HCT116 (cell line): ENCODE measurements around the gene CDKN1C. TPM values are rescaled to one million over a fixed set of nuclear protein-coding genes. Genes with fewer than 3 reads are reported as not detected.

Source experiments
- ATAC-seq: fragments of 200-7000 bp; cut with Tn5 transposase; 2 replicates; pipeline ENCODE4 v1.9.1; 2020; ENCODE audit warnings: mild to moderate bottlenecking, moderate library complexity
- BruUV-seq: library from RNA; stranded (reverse); fragments of 400-500 nt; replicated peaks from 2 replicates; lab custom pipeline; 2021; lab: Mats Ljungman, UMichigan
- CTCF ChIA-PET: fragments of 300-600 bp; sonication (Branson Sonifier 250); formaldehyde crosslinking; loops from one replicate; lab custom pipeline; 2021; ENCODE audit warnings: antibody characterized with exemption; lab: Charles Lee
- POLR2A ChIA-PET: fragments of 300-600, 350-600 bp; sonication (Branson Sonifier 250); formaldehyde crosslinking; loops from one replicate; lab custom pipeline; 2021; ENCODE audit warnings: antibody characterized with exemption; lab: Charles Lee
- RAD21 ChIA-PET, 2 experiments: fragments of 300-600 bp; sonication (Branson Sonifier 250); formaldehyde crosslinking; loops; one replicate each; lab custom pipeline; 2023; ENCODE audit warnings: low total read pairs in 2 of 2; ENCODE audit not compliant: uncharacterized antibody in 2 of 2, unreplicated experiment in 2 of 2, low non-redundant PET in 1 of 2; lab: Charles Lee
- DNase-seq: peaks from one replicate; pipeline ENCODE4 v3.0.0-alpha.2; 2010; ENCODE audit warnings: low read depth, low spot score
- H2AFZ ChIP-seq: fragments of 200-600 bp; shearing (Covaris generic), sonication (generic); 2 replicates; pipeline ENCODE4 v1.6.1; 2017; ENCODE audit warnings: low read depth, mixed run types, mixed read lengths, antibody characterized with exemption, low read length; ENCODE audit not compliant: poor library complexity, severe bottlenecking
- H3K27ac ChIP-seq: 2 replicates; pipeline ENCODE4 v1.5.1; 2012; ENCODE audit warnings: low read depth, low read length
- H3K27me3 ChIP-seq: fragments of 200-600 bp; sonication (generic); 2 replicates; pipeline ENCODE4 v1.6.1; 2016; ENCODE audit warnings: mixed run types, low read length, mixed read lengths; ENCODE audit not compliant: insufficient read depth
- H3K36me3 ChIP-seq, 2 experiments: fragments of 200-500 bp in 1 of 2; fragments of 200-600 bp in 1 of 2; sonication (Bioruptor generic) in 1 of 2; sonication (generic) in 1 of 2; 2 replicates each; pipeline versions ENCODE4 v1.5.1 to v1.6.1; 2014 to 2016; ENCODE audit warnings: low read length in 2 of 2, inconsistent platforms in 1 of 2, mixed read lengths in 1 of 2, mixed run types in 1 of 2; ENCODE audit not compliant: insufficient read depth in 2 of 2, control insufficient read depth in 1 of 2
- H3K4me1 ChIP-seq, 2 experiments: fragments of 200-600 bp in 1 of 2; sonication (generic) in 1 of 2; 2 replicates each; pipeline versions ENCODE4 v1.5.1 to v1.6.1; 2012 to 2017; ENCODE audit warnings: low read length in 2 of 2, inconsistent platforms in 1 of 2, mild to moderate bottlenecking in 1 of 2, mixed read lengths in 1 of 2, mixed run types in 1 of 2, moderate library complexity in 1 of 2; ENCODE audit not compliant: insufficient read depth in 2 of 2, control insufficient read depth in 1 of 2
- H3K4me2 ChIP-seq: fragments of 200-600 bp; sonication (generic); 2 replicates; pipeline ENCODE4 v1.6.1; 2017; ENCODE audit warnings: mixed run types, low read length, mixed read lengths
- H3K4me3 ChIP-seq, 2 experiments: fragments of 200-600 bp in 1 of 2; sonication (generic) in 1 of 2; replicated peaks in 1 of 2; 2 replicates each; pipeline ENCODE4 v1.5.1; 2011 to 2016; ENCODE audit warnings: low read length in 2 of 2, control low read depth in 1 of 2, low read depth in 1 of 2, mild to moderate bottlenecking in 1 of 2, mixed read lengths in 1 of 2, mixed run types in 1 of 2
- H3K79me2 ChIP-seq: fragments of 200-600 bp; sonication (generic); 2 replicates; pipeline ENCODE4 v1.6.1; 2017; ENCODE audit warnings: mild to moderate bottlenecking, mixed run types, low read length, moderate library complexity, mixed read lengths; ENCODE audit not compliant: insufficient read depth
- H3K9ac ChIP-seq: fragments of 200-600 bp; sonication (generic); 2 replicates; pipeline ENCODE4 v1.6.1; 2016; ENCODE audit warnings: low read length, mixed read lengths
- H3K9me2 ChIP-seq: fragments of 200-600 bp; sonication (generic), shearing (Covaris generic); 2 replicates; pipeline ENCODE4 v1.6.1; 2017; ENCODE audit warnings: mixed run types, mild to moderate bottlenecking, moderate library complexity; ENCODE audit not compliant: insufficient read depth
- H3K9me3 ChIP-seq, 2 experiments: fragments of 200-500 bp in 1 of 2; fragments of 200-600 bp in 1 of 2; sonication (Bioruptor generic) in 1 of 2; sonication (generic) in 1 of 2; 2 replicates each; pipeline ENCODE4 v1.6.1; 2014 to 2017; ENCODE audit warnings: low read length in 2 of 2, mixed read lengths in 2 of 2, inconsistent platforms in 1 of 2, low read depth in 1 of 2, mild to moderate bottlenecking in 1 of 2, mixed run types in 1 of 2, moderate library complexity in 1 of 2; ENCODE audit not compliant: control insufficient read depth in 1 of 2, insufficient read depth in 1 of 2
- H4K20me1 ChIP-seq: fragments of 200-600 bp; sonication (generic), shearing (Covaris generic); 2 replicates; pipeline ENCODE4 v1.6.1; 2017; ENCODE audit warnings: mixed run types, mild to moderate bottlenecking, moderate library complexity; ENCODE audit not compliant: insufficient read depth
- ATF3 ChIP-seq: IDR thresholded peaks from 2 replicates; pipeline ENCODE4 v1.6.1; 2012
- CBX3 ChIP-seq: IDR thresholded peaks from 2 replicates; pipeline ENCODE4 v1.6.1; 2012; ENCODE audit warnings: low read depth
- CEBPB ChIP-seq: IDR thresholded peaks from 2 replicates; pipeline ENCODE4 v1.6.1; 2012; ENCODE audit warnings: low read depth
- CTCF ChIP-seq, 3 experiments: fragments of 200-600 bp in 1 of 3; sonication (generic) in 1 of 3; IDR thresholded peaks in 2 of 3; conservative IDR thresholded peaks in 1 of 3; 2 replicates each; pipeline ENCODE4 v1.5.1; 2012 to 2017; ENCODE audit warnings: low read depth in 2 of 3, low read length in 2 of 3, antibody characterized with exemption in 1 of 3, borderline replicate concordance in 1 of 3, control low read depth in 1 of 3, mild to moderate bottlenecking in 1 of 3, mixed read lengths in 1 of 3, mixed run types in 1 of 3, moderate library complexity in 1 of 3; ENCODE audit not compliant: insufficient read depth in 1 of 3
- EGR1 ChIP-seq: IDR thresholded peaks from 2 replicates; pipeline ENCODE4 v1.6.1; 2012; ENCODE audit warnings: low read depth
- JUND ChIP-seq: IDR thresholded peaks from 2 replicates; pipeline ENCODE4 v1.6.1; 2012
- POLR2A ChIP-seq: IDR thresholded peaks from 2 replicates; pipeline ENCODE4 v1.7.0; 2011; ENCODE audit warnings: borderline replicate concordance; ENCODE audit not compliant: insufficient read depth, insufficient read length; ENCODE audit errors: extremely low read depth
- RAD21 ChIP-seq: IDR thresholded peaks from 2 replicates; pipeline ENCODE4 v1.6.1; 2012; ENCODE audit warnings: low read depth, mild to moderate bottlenecking
- REST ChIP-seq: IDR thresholded peaks from 2 replicates; pipeline ENCODE4 v1.6.1; 2012; ENCODE audit warnings: low read depth
- TCF7L2 ChIP-seq: IDR thresholded peaks from 2 replicates; pipeline ENCODE4 v1.7.0; 2011; ENCODE audit warnings: borderline replicate concordance, inconsistent platforms; ENCODE audit not compliant: insufficient read depth, insufficient read length; ENCODE audit errors: extremely low read depth
- YY1 ChIP-seq: IDR thresholded peaks from 2 replicates; pipeline ENCODE4 v1.6.1; 2011; ENCODE audit warnings: low read length, low read depth, moderate library complexity, mild to moderate bottlenecking; ENCODE audit not compliant: insufficient replicate concordance; ENCODE audit errors: extremely low read depth
- ZNF274 ChIP-seq: fragments of 200-500 bp; sonication (Bioruptor generic); IDR thresholded peaks from 2 replicates; pipeline ENCODE4 v1.6.1; 2014; ENCODE audit warnings: mild to moderate bottlenecking, low read depth, low read length, inconsistent platforms
- intact Hi-C: fragments of 100-400 bp; cut with micrococcal nuclease; formaldehyde crosslinking; loops from 2 replicates; pipeline ENCODE4 v1.10.0; 2022
- total RNA-seq: library from RNA; stranded (reverse); gene quantifications from one replicate; pipeline ENCODE4 v1.2.1, GENCODE V29; 2021; ENCODE audit not compliant: unreplicated experiment

The CDKN1C gene
- total RNA-seq, 1 experiment from 2014 or later, result 24.0 TPM

GRCh38 chr11:2847561-2847960 is 38.0 kb downstream of the CDKN1C start:
- H3K9me2 ChIP-seq, result no peaks in the 10 kb centered on the region
- no peaks in the 10 kb centered on the region for H3K27me3 ChIP-seq
- no peak overlapping the region for H3K4me2 ChIP-seq
- POLR2A ChIA-PET, result no interaction called here
- BruUV-seq, result no TSS peak
- no peaks in the 10 kb centered on the region for H3K79me2 ChIP-seq
- RAD21 ChIA-PET, result no interaction called here
- no peak for DNase-seq
- no peak for ATAC-seq
- no peak overlapping the region for H3K4me3 ChIP-seq
- H2AFZ ChIP-seq, result no peak overlapping the region
- no peak overlapping the region for H3K9ac ChIP-seq
- H3K4me1 ChIP-seq, result peaks cover 0 to 24% of the 10 kb centered on the region in 2 experiments; a peak in 3 of 4 replicates
- H4K20me1 ChIP-seq, result no peaks in the 10 kb centered on the region
- no peaks in the 10 kb centered on the region for H3K9me3 ChIP-seq
- H3K27ac ChIP-seq, result no peak overlapping the region
- intact Hi-C loops, result no loop called here
- H3K36me3 ChIP-seq, result no peaks in the 10 kb centered on the region
- TF ChIP-seq CBX3, result no peak
- TF ChIP-seq CEBPB, result no peak
- TF ChIP-seq TCF7L2, result no peak
- TF ChIP-seq YY1, result no peak
- no peak for TF ChIP-seq ATF3
- TF ChIP-seq RAD21, result no peak
- no peak for TF ChIP-seq JUND
- no peak for TF ChIP-seq POLR2A
- CTCF ChIA-PET, result no interaction called here

- Histone ChIP-seq H3K27ac (no peak overlapping the region), H3K9me2 (no peaks in the 10 kb centered on the region), H2AFZ (no peak overlapping the region), H3K9ac (no peak overlapping the region), H3K4me3 (no peak overlapping the region), H3K36me3 (no peaks in the 10 kb centered on the region), H3K4me2 (no peak overlapping the region), H3K9me3 (no peaks in the 10 kb centered on the region), H3K79me2 (no peaks in the 10 kb centered on the region), H3K4me1 (peaks cover 0 to 20% of the 10 kb centered on the region in 2 experiments; a peak in 3 of 4 replicates), H3K27me3 (no peaks in the 10 kb centered on the region), H4K20me1 (no peaks in the 10 kb centered on the region)
- intact Hi-C loops, result no loop called here
- CTCF ChIA-PET, result no interaction called here
- ATAC-seq (no peak), DNase-seq (no peak)
- POLR2A ChIA-PET, result no interaction called here
- no TSS peak for BruUV-seq
- RAD21 ChIA-PET, result no interaction called here
- no peak for TF ChIP-seq REST
- TF ChIP-seq EGR1, result no peak
- no peak for TF ChIP-seq ATF3
- TF ChIP-seq YY1, result no peak
- no peak for TF ChIP-seq ZNF274
- no peak for TF ChIP-seq CTCF (IDR thresholded peaks at IDR 0.05 in 2 of 3, conservative IDR thresholded peaks at IDR 0.05 in 1 of 3; ENCODE audit: borderline replicate concordance in 1 of 3, insufficient read depth in 1 of 3, low read depth in 2 of 3, low read length in 2 of 3)
Measured at GRCh38 chr11:2846470-2846869, 39.1 kb downstream of the CDKN1C start.
